ENCODE results near the gene KSR1.

KSR1 gene

DNA sequence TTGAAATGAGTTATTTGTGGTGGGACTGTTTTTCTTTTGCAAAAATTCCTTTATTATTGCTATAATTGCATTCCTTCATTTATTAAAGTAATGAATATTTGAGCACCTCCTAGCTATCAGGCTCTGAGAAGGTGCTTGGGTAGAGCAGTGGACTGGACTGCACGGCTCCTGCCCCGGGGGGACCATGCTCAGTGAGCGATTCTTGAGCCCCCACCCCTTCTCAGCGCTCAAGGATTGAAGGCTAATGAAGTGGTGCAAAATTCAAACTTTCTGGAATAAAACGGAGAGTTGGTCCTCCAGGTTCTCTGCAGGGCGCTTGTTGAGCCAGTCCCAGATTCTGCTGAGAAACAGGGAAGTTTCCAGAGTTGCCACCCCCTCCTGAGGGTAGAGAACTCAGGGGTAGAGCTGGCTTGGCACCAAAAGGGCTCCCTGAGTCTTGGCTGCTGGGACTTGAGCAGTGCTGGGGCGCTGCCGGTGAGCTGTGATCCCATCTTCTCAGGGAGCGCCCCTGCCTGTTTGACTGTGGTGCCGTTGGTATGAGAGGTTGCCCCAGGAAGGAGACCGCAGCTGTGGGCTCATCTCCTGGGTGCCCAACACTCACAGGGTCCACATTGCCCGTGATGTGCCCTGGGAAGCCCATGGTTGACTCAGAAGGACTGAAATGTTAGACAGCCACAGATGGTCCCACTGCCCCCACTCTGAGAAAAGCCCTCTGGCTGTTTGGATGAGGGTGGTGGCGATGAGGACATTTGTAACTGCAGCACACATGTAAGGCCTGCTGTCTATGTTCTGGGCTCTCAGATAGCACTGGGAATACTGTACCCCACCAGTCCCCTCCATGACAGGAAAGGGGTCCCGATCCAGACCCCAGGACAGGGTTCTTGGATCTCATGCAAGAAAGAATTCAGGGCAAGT lies 20.0 kb downstream of the KSR1 start:
- H3K4me1 ChIP-seq (ENCODE audit: control extremely low read depth in 1 of 4, control insufficient read depth in 4 of 4, insufficient read depth in 4 of 4, low read length in 3 of 4), result peaks cover 8 to 84% (median 70%) of the 10 kb centered on the region in 4 experiments
- CTCF ChIA-PET, result interaction anchor here (1.2 to 2.8 kb wide), 4 partner anchors 19 to 124 kb away, joined by 3 to 7 read pairs (median 4); partner anchors contain the start of gene KSR1
- POLR2A ChIA-PET, result interaction anchor here (1.1 kb wide), 1 partner anchor 19 kb away, joined by 3 read pairs; no protein-coding TSS in a partner anchor

DNA sequence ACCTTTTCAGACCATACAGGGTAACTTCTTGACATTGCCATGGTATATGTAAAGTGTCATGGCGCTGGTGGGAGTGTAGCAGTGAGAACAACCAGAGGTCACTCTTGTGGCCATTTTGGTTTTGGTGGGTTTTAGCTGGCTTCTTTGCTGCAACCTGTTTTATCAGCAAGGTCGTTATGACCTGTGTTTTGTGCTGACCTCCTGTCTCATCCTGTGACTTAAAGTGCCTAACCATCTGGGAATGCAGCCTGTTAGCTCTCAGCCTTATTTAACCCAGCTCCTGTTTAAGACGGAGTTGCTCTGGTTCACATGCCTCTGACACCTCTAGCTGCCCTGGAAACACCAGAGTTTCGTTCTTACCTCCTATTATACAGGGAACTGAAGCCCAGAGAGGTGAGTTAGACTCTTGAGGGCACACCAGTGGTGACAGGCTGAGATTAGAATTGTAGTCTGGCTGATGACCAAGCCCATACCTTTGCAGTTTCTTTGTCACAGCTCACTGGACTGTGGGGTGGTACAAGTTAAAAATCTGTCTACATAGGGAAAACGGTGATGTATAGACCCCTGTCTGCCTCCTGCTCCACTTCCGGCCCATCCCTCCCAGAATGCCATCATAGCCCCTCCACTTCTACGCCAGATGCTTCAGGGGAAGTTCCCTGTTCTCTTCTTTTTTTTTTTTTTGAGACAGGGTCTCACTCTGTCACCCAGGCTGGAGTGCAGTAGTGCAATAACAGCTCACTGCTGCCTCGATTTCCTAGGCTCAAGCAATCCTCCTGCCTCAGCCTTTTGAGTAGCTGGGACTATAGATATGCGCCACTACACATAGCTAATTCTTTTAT lies 21.0 kb downstream of the KSR1 start:
- H3K27me3 ChIP-seq (replicated peaks in 2 of 5; ENCODE audit: control insufficient read depth in 4 of 5, insufficient read depth in 5 of 5, low read length in 4 of 5), result no peaks in the 10 kb centered on the region
- H3K4me3 ChIP-seq (ENCODE audit: control insufficient read depth in 1 of 7, extremely low read depth in 1 of 7, insufficient read depth in 4 of 7, low read depth in 2 of 7, low read length in 6 of 7), result no peak overlapping the region
- H3K4me1 ChIP-seq (ENCODE audit: control extremely low read depth in 1 of 4, control insufficient read depth in 4 of 4, insufficient read depth in 4 of 4, low read length in 3 of 4), result peaks cover 8 to 84% (median 69%) of the 10 kb centered on the region in 4 experiments
- H3K36me3 ChIP-seq (ENCODE audit: control insufficient read depth in 4 of 4, insufficient read depth in 4 of 4, low read length in 3 of 4), result no peaks in the 10 kb centered on the region
- CTCF ChIA-PET, result interaction anchor here (1.0 to 1.4 kb wide), 3 partner anchors 12 to 21 kb away, joined by 3 to 4 read pairs (median 4); partner anchors contain the start of gene KSR1
- POLR2A ChIA-PET, result no interaction called here
- DNase-seq, result peak in 2 of 3 donors; percentile 43 to 52
- 63% methylated on average over 7 of the region's 9 CpGs for WGBS (ENCODE audit: insufficient coverage)
- H3K9me3 ChIP-seq (ENCODE audit: control extremely low read depth in 1 of 5, control insufficient read depth in 4 of 5, insufficient read depth in 2 of 5, low read depth in 1 of 5, low read length in 4 of 5), result no peaks in the 10 kb centered on the region
- no peak overlapping the region for H3K27ac ChIP-seq (ENCODE audit: insufficient read depth in 1 of 2, low read depth in 1 of 2, low read length in 2 of 2, poor library complexity in 1 of 2, severe bottlenecking in 2 of 2)

More for the DNA sequence above, 20.0 kb downstream of the KSR1 start:
- no peak overlapping the region for H3K27ac ChIP-seq (ENCODE audit: insufficient read depth in 1 of 2, low read depth in 1 of 2, low read length in 2 of 2, poor library complexity in 1 of 2, severe bottlenecking in 2 of 2)
- no peak for DNase-seq
- H3K36me3 ChIP-seq (ENCODE audit: control insufficient read depth in 4 of 4, insufficient read depth in 4 of 4, low read length in 3 of 4), result no peaks in the 10 kb centered on the region
- no peaks in the 10 kb centered on the region for H3K9me3 ChIP-seq (ENCODE audit: control extremely low read depth in 1 of 5, control insufficient read depth in 4 of 5, insufficient read depth in 2 of 5, low read depth in 1 of 5, low read length in 4 of 5)
- H3K4me3 ChIP-seq (ENCODE audit: control insufficient read depth in 1 of 7, extremely low read depth in 1 of 7, insufficient read depth in 4 of 7, low read depth in 2 of 7, low read length in 6 of 7), result no peak overlapping the region
- no peaks in the 10 kb centered on the region for H3K27me3 ChIP-seq (replicated peaks in 2 of 5; ENCODE audit: control insufficient read depth in 4 of 5, insufficient read depth in 5 of 5, low read length in 4 of 5)
- WGBS (ENCODE audit: insufficient coverage), result 85% methylated on average over 8 of the region's 14 CpGs

DNA sequence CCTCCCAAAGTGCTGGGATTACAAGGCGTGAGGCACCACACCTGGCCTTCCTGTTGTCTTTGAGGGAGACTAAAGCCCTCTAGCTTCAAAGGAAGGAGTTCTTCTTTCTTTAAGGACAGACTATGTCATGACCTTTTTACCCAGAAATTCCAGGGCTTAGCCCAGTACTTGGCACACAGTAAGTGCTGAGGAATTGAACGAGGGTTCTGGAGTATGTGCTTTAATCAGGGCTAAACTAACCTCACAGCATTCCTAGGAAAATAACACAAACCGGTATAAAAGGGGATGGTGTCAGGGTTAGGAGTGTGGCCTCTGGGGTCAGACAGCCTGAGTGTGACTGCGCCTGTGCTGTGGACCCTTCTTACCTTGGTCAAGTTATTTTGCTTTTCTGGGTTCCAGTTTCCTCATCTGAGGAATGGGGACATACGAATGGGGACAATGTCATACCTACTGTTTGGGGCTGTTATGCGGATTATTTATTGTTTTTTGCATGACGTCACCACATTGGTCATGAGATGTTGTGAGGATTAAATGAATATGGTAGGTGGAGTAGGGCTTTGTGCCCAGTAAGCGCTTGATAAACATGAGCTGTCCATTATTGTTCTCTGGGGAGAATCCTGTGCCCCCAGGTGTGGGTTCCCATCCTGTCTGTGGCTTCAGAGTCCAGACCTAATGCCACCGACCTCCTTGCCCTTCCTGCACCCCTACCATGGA lies 21.9 kb downstream of the KSR1 start:
- CTCF ChIA-PET, result interaction anchor here (1.0 to 1.2 kb wide), 2 partner anchors 12 to 22 kb away, joined by 3 to 4 read pairs; partner anchors contain the start of gene KSR1
- Histone ChIP-seq H3K27me3 (replicated peaks in 2 of 5; ENCODE audit: control insufficient read depth in 4 of 5, insufficient read depth in 5 of 5, low read length in 4 of 5) (no peaks in the 10 kb centered on the region), H3K4me3 (ENCODE audit: control insufficient read depth in 1 of 7, extremely low read depth in 1 of 7, insufficient read depth in 4 of 7, low read depth in 2 of 7, low read length in 6 of 7) (no peak overlapping the region), H3K36me3 (ENCODE audit: control insufficient read depth in 4 of 4, insufficient read depth in 4 of 4, low read length in 3 of 4) (no peaks in the 10 kb centered on the region), H3K4me1 (ENCODE audit: control extremely low read depth in 1 of 4, control insufficient read depth in 4 of 4, insufficient read depth in 4 of 4, low read length in 3 of 4) (peaks cover 6 to 82% (median 62%) of the 10 kb centered on the region in 4 experiments), H3K27ac (ENCODE audit: insufficient read depth in 1 of 2, low read depth in 1 of 2, low read length in 2 of 2, poor library complexity in 1 of 2, severe bottlenecking in 2 of 2) (no peak overlapping the region), H3K9me3 (ENCODE audit: control extremely low read depth in 1 of 5, control insufficient read depth in 4 of 5, insufficient read depth in 2 of 5, low read depth in 1 of 5, low read length in 4 of 5) (no peaks in the 10 kb centered on the region)
- 91% methylated on average over 6 of the region's 9 CpGs for WGBS (ENCODE audit: insufficient coverage)
- POLR2A ChIA-PET, result no interaction called here
- DNase-seq, result no peak

DNA sequence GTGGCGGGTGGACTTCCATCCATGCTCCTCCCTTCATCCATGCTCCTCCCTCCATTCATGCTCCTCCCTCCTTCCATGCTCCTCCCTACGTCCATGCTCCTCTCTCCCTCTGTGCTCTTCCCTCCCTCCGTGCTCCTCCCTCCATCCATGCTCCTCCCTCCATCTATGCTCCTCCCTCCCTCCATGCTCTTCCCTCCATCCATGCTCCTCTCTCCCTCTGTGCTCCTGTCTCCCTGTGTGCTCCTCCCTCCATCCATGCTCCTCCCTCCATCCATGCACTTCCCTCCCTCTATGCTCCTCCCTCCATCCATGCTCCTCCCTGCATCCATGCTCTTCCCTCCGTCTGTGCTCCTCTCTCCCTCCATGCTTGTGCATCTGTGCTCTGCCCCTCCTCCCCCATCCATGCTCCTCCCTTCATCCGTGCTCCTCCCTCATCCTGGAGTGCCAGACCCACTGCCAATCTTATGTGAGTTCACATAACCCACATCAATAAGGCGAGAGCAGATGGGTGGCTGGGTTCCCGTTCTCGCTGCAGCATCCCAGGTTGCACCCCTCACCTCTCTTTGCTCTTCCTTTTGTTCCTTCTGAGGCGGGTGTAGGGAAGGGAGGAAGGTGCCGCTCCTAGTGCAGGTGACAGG lies 22.8 kb downstream of the KSR1 start:
- peaks cover 3 to 75% (median 55%) of the 10 kb centered on the region in 4 experiments for H3K4me1 ChIP-seq (ENCODE audit: control extremely low read depth in 1 of 4, control insufficient read depth in 4 of 4, insufficient read depth in 4 of 4, low read length in 3 of 4)
- DNase-seq, result no peak
- no peaks in the 10 kb centered on the region for H3K9me3 ChIP-seq (ENCODE audit: control extremely low read depth in 1 of 5, control insufficient read depth in 4 of 5, insufficient read depth in 2 of 5, low read depth in 1 of 5, low read length in 4 of 5)
- H3K27ac ChIP-seq (ENCODE audit: insufficient read depth in 1 of 2, low read depth in 1 of 2, low read length in 2 of 2, poor library complexity in 1 of 2, severe bottlenecking in 2 of 2), result no peak overlapping the region
- over 99% methylated on average over 5 of the region's 10 CpGs for WGBS (ENCODE audit: insufficient coverage)
- H3K27me3 ChIP-seq (replicated peaks in 2 of 5; ENCODE audit: control insufficient read depth in 4 of 5, insufficient read depth in 5 of 5, low read length in 4 of 5), result no peaks in the 10 kb centered on the region
- ChIA-PET CTCF (no interaction called here), POLR2A (no interaction called here)
- H3K4me3 ChIP-seq (ENCODE audit: control insufficient read depth in 1 of 7, extremely low read depth in 1 of 7, insufficient read depth in 4 of 7, low read depth in 2 of 7, low read length in 6 of 7), result no peak overlapping the region
- H3K36me3 ChIP-seq (ENCODE audit: control insufficient read depth in 4 of 4, insufficient read depth in 4 of 4, low read length in 3 of 4), result peaks cover 0 to 3% (median 1%) of the 10 kb centered on the region in 4 experiments

DNA sequence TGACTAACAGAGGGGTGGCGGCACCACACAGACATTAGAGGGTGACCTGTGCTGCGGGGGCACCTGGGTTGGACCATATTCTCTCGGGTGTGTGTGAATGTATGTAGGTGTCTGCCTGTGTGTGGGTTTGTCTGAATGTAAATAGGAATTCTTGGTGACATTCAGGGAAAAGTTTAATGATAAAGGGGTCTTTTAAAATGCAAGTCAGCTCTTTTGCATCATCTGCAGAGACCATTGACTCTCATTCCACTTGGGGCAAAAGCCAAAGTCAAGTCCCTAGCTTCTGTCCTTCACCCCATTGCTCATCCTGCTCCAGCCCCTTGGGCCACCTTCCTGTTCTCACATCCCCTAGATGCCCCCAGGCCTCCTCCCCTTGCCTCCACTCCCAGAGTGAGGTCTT lies 23.6 kb downstream of the KSR1 start:
- peaks cover 0 to 67% (median 47%) of the 10 kb centered on the region in 4 experiments for H3K4me1 ChIP-seq (ENCODE audit: control extremely low read depth in 1 of 4, control insufficient read depth in 4 of 4, insufficient read depth in 4 of 4, low read length in 3 of 4)
- DNase-seq, result no peak
- H3K27ac ChIP-seq (ENCODE audit: insufficient read depth in 1 of 2, low read depth in 1 of 2, low read length in 2 of 2, poor library complexity in 1 of 2, severe bottlenecking in 2 of 2), result no peak overlapping the region
- 100% methylated on average over 2 of the region's 3 CpGs for WGBS (ENCODE audit: insufficient coverage)
- ChIA-PET POLR2A (no interaction called here), CTCF (no interaction called here)
- no peaks in the 10 kb centered on the region for H3K9me3 ChIP-seq (ENCODE audit: control extremely low read depth in 1 of 5, control insufficient read depth in 4 of 5, insufficient read depth in 2 of 5, low read depth in 1 of 5, low read length in 4 of 5)
- no peaks in the 10 kb centered on the region for H3K27me3 ChIP-seq (replicated peaks in 2 of 5; ENCODE audit: control insufficient read depth in 4 of 5, insufficient read depth in 5 of 5, low read length in 4 of 5)
- H3K36me3 ChIP-seq (ENCODE audit: control insufficient read depth in 4 of 4, insufficient read depth in 4 of 4, low read length in 3 of 4), result peaks cover 0 to 3% (median 1%) of the 10 kb centered on the region in 4 experiments
- no peak overlapping the region for H3K4me3 ChIP-seq (ENCODE audit: control insufficient read depth in 1 of 7, extremely low read depth in 1 of 7, insufficient read depth in 4 of 7, low read depth in 2 of 7, low read length in 6 of 7)

DNA sequence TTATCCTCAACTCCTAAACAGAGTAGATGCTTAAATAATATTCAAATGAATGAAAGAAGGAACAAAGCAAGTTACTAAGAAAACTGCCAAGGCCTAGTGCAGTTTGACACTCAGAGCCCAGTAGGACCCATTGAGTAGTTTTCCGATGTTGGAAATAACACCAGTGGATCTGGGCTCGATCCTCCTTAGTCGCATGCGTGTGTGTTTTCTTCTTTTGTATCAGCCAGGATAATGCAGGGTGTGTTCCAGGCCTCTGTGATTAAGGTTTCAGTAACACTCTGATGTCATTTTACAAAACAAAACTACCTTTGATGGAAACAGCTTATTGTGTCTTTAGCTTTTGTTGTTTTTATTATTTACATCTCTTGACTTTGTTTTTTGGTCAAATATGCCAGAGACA lies 24.5 kb downstream of the KSR1 start:
- H3K27ac ChIP-seq (ENCODE audit: insufficient read depth in 1 of 2, low read depth in 1 of 2, low read length in 2 of 2, poor library complexity in 1 of 2, severe bottlenecking in 2 of 2), result peak overlapping the region in 1 of 2 experiments; percentile 36
- WGBS (ENCODE audit: insufficient coverage), result 83% methylated on average over 1 of the region's 4 CpGs
- CTCF ChIA-PET, result interaction anchor here (0.7 to 1.9 kb wide), 12 partner anchors 13 to 126 kb away, joined by 3 to 8 read pairs (median 4); partner anchors contain the start of gene KSR1
- H3K36me3 ChIP-seq (ENCODE audit: control insufficient read depth in 4 of 4, insufficient read depth in 4 of 4, low read length in 3 of 4), result peaks cover 0 to 3% (median 1%) of the 10 kb centered on the region in 4 experiments
- H3K4me3 ChIP-seq (ENCODE audit: control insufficient read depth in 1 of 7, extremely low read depth in 1 of 7, insufficient read depth in 4 of 7, low read depth in 2 of 7, low read length in 6 of 7), result no peak overlapping the region
- peaks cover 0 to 66% (median 40%) of the 10 kb centered on the region in 4 experiments for H3K4me1 ChIP-seq (ENCODE audit: control extremely low read depth in 1 of 4, control insufficient read depth in 4 of 4, insufficient read depth in 4 of 4, low read length in 3 of 4)
- POLR2A ChIA-PET, result interaction anchor here (0.6 kb wide), 1 partner anchor 61 kb away, joined by 3 read pairs; no protein-coding TSS in a partner anchor
- DNase-seq, result no peak
- no peaks in the 10 kb centered on the region for H3K27me3 ChIP-seq (replicated peaks in 2 of 5; ENCODE audit: control insufficient read depth in 4 of 5, insufficient read depth in 5 of 5, low read length in 4 of 5)
- H3K9me3 ChIP-seq (ENCODE audit: control extremely low read depth in 1 of 5, control insufficient read depth in 4 of 5, insufficient read depth in 2 of 5, low read depth in 1 of 5, low read length in 4 of 5), result no peaks in the 10 kb centered on the region

Data from common myeloid progenitor, CD34-positive (primary cell).